Rectal smooth muscle tissue (tissue), 1 donor: Measurements from ENCODE around the gene PIK3AP1.
"Not testable (repeated sequence)": the region's sequence is repeated elsewhere in the genome, so short reads cannot be mapped to it uniquely, and the experiment has no call there.

ENCODE experiments used
- H3K27ac ChIP-seq: one replicate; pipeline ENCODE4 v1.7.0; 2013; ENCODE audit warnings: low read depth, low read length, inconsistent platforms
- H3K27me3 ChIP-seq: one replicate; pipeline ENCODE4 v1.7.0; 2013; ENCODE audit warnings: low read length; ENCODE audit not compliant: control insufficient read depth, insufficient read depth
- H3K36me3 ChIP-seq: one replicate; pipeline ENCODE4 v1.7.0; 2013; ENCODE audit warnings: low read length; ENCODE audit not compliant: control insufficient read depth, insufficient read depth
- H3K4me1 ChIP-seq: one replicate; pipeline ENCODE4 v1.7.0; 2013; ENCODE audit warnings: low read length; ENCODE audit not compliant: control insufficient read depth, insufficient read depth
- H3K4me3 ChIP-seq: one replicate; pipeline ENCODE4 v1.7.0; 2013; ENCODE audit warnings: low read length
- H3K9ac ChIP-seq: one replicate; pipeline ENCODE4 v1.7.0; 2013; ENCODE audit warnings: low read length

Gene PIK3AP1

DNA sequence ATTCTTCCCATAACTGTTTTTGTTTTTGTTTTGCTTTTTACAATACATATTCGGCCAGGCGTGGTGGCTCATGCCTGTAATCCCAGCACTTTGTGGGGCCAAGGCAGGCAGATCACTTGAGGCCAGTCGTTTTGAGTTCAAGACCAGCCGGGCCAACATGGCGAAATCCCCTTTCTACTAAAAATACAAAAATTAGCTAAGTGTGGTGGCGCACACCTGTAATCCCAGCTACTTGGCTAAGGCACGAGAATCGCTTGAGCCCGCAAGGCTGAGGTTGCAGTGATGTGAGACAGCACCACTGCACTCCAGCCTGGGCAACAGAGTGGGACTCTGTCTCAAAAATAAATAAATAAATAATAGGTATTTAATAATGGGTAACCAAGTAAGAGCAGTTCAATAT, 135.8 kb downstream of the PIK3AP1 start:
- no peaks in the 10 kb centered on the region for H3K36me3 ChIP-seq
- no peak overlapping the region for H3K4me3 ChIP-seq
- peaks cover 28% of the 10 kb centered on the region for H3K4me1 ChIP-seq
- H3K27ac ChIP-seq = no peak overlapping the region
- H3K9ac ChIP-seq = no peak overlapping the region
- no peaks in the 10 kb centered on the region for H3K27me3 ChIP-seq

- Histone ChIP-seq H3K27ac (no peak overlapping the region), H3K4me3 (no peak overlapping the region), H3K4me1 (peaks cover 28% of the 10 kb centered on the region), H3K27me3 (no peaks in the 10 kb centered on the region), H3K36me3 (no peaks in the 10 kb centered on the region), H3K9ac (no peak overlapping the region)
These were observed 136.3 kb downstream of the PIK3AP1 start for GRCh38 chr10:96584035-96584434.

- Histone ChIP-seq H3K36me3 (no peaks in the 10 kb centered on the region), H3K27ac (no peak overlapping the region), H3K4me1 (peaks cover 11% of the 10 kb centered on the region)
These were observed 141.2 kb downstream of the PIK3AP1 start for GRCh38 chr10:96579133-96579532.

DNA sequence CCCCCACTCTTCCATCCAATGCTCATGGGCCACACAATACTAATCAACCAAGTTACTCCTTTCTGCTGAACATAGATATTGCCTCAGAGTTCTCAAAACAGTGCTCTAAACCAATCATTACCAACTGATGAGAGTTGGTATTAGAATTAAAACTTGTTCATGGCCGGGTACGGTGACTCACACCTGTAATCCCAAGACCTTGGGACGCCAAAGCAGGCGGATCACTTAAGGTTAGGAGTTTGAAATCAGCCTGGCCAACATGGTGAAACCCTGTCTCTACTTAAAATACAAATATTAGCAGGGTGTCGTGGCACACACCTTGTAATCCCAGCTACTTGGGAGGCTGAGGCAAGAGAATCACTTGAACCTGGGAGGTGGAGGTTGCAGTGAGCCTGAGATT, 141.7 kb downstream of the PIK3AP1 start:
- Histone ChIP-seq H3K4me1 (peaks cover 11% of the 10 kb centered on the region), H3K4me3 (no peak overlapping the region), H3K36me3 (no peaks in the 10 kb centered on the region), H3K27me3 (no peaks in the 10 kb centered on the region), H3K9ac (no peak overlapping the region), H3K27ac (no peak overlapping the region)

More at GRCh38 chr10:96579133-96579532, 141.2 kb downstream of the PIK3AP1 start:
- Histone ChIP-seq H3K27me3 (no peaks in the 10 kb centered on the region), H3K9ac (no peak overlapping the region), H3K4me3 (no peak overlapping the region)

DNA sequence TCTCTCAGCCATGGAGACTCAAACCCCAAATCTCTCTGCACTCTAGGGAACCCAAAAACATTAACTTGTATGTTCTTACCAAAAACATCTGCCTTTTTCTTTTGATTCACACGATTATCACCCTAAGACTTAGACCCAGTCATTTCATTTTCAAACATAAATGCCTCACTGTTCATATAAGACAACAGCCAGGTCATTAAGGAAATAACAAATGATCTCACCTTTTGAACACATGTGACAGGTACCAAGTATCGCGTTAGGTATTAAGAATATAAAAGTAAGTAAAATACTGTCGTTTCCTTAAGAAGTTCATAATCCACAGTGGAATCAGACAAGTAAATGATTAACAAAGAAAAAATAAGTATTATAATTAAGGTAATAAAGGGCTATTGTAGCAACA, 142.3 kb downstream of the PIK3AP1 start:
- Histone ChIP-seq H3K4me1 (peaks cover 11% of the 10 kb centered on the region), H3K4me3 (no peak overlapping the region), H3K27me3 (no peaks in the 10 kb centered on the region), H3K9ac (no peak overlapping the region), H3K36me3 (no peaks in the 10 kb centered on the region), H3K27ac (no peak overlapping the region)

DNA sequence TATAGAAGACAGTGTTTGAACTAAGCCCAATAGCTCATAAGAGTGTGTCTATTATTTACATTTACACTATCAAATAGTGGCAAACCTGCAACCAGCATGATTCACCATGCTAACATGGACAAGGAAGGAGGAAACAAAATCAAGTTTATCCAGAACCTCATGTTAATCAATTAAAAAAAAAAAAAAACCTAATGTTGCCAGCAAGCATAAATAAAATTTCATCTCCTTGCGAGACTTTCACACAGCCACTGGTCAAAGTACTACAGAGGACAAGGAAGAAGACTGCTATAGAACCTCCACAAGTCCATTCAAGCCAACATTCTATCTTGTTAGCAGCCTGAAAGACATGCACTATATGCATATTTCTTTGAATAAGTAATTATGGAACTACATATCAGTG, 143.2 kb downstream of the PIK3AP1 start:
- Histone ChIP-seq H3K36me3 (no peaks in the 10 kb centered on the region), H3K27me3 (no peaks in the 10 kb centered on the region), H3K4me3 (no peak overlapping the region), H3K9ac (no peak overlapping the region), H3K4me1 (peaks cover 11% of the 10 kb centered on the region), H3K27ac (no peak overlapping the region)

DNA sequence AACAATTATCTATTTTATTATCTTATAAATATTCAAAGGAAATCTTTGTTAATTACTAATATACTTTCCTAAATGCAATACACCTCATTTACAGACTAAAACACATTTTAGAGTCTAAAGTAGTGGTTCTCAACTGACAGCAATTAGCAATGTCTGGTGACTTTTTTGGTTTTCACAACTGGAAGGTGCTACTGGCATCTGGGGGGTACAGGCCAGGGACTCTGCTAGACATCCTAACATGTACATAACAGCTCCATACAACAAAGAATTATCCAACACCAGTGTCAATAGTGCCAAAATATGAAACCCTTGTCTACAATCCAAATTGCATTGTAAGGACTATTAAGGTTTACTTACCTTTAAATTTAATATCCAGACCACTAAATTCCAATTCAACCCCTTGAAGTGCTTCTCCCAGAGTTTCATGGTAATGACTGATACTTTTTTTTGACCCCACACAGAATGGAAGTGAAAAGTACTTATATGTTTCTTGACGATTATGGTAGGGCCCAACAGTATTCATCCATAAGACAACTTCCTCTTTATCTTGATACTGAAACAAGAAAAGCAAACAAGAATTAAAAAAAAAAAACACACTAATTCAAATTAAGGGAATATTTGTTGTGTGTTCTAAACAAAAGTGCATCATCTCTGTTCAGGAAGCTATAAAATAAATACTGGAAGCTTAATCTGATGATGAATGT, 143.9 kb downstream of the PIK3AP1 start:
- Histone ChIP-seq H3K27me3 (no peaks in the 10 kb centered on the region), H3K9ac (no peak overlapping the region), H3K27ac (no peak overlapping the region)

GRCh38 chr10:96574564-96574963, 145.8 kb downstream of the PIK3AP1 start:
- H3K4me1 ChIP-seq, H3K4me3 ChIP-seq, H3K27ac ChIP-seq, H3K9ac ChIP-seq, H3K36me3 ChIP-seq, H3K27me3 ChIP-seq: not testable (repeated sequence)

More for the DNA sequence above, 143.9 kb downstream of the PIK3AP1 start:
- H3K4me1 ChIP-seq = peaks cover 5% of the 10 kb centered on the region
- H3K4me3 ChIP-seq = no peak overlapping the region
- no peaks in the 10 kb centered on the region for H3K36me3 ChIP-seq

DNA sequence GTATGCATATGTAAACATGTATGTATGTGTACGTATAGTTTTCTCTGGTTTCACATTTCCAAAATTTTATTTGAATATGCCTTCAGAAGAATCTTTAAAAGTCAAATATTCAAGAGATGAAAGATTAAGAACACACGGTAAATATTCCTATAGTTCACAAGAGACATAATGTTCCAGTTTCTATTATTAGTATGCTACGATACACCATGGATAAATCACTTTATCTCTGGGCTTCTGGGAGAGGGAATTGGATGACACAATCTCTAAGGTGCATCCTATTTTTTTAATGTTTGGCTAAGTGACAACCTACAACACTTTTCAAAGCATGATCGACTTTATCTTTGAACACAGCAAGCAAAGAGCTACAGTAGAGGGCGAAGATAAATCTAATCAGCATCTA, 147.3 kb downstream of the PIK3AP1 start:
- H3K27me3 ChIP-seq = no peaks in the 10 kb centered on the region
- peaks cover 6% of the 10 kb centered on the region for H3K4me1 ChIP-seq
- no peak overlapping the region for H3K4me3 ChIP-seq
- no peak overlapping the region for H3K9ac ChIP-seq
- no peak overlapping the region for H3K27ac ChIP-seq
- no peaks in the 10 kb centered on the region for H3K36me3 ChIP-seq

DNA sequence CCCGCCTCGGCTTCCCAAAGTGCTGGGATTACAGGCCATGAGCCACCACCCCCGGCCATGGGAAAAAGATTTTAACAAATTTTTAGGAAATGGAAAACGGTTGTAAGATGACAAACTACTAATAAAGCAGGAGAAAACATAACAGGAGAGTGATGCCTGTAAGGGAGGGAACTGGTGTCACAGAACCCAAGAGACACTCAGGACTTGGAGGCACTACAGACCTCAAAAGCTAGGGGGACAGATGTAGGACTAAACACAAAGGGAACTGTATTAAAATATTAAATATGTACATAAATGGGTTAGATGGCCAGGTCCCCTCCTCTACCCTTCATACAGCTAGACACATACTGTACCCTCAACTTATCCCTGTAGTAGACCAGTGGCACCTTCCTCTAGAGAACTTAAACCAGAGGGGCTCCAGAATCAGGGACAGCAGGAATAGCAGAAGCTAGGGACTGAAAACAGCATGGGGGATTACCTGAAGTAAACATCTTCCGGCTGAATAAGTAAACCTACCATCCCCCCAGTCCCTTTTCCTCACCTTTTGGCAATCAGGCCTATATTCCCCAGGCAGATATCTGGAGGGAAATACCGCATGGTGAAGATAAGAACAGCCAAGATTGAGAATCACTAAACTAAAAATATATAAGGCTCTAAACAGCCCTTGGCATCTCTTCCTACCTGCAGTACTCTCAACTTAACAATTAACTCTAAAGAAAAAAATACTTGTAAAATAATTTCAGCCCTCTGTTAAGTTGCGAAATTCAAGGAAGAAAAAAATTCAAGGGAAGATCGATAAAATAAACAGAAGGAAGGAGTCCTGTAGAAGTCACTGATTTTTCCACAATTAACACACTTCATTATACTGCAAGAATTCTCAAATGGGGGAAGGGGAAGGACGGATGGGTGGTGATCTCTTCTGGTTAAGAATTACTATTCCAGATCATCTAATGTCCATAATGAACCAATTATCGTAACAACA, 149.0 kb downstream of the PIK3AP1 start:
- no peaks in the 10 kb centered on the region for H3K27me3 ChIP-seq
- H3K4me3 ChIP-seq = no peak overlapping the region

GRCh38 chr10:96570511-96570910, 149.8 kb downstream of the PIK3AP1 start:
- Histone ChIP-seq H3K4me1 (peaks cover 6% of the 10 kb centered on the region), H3K27me3 (no peaks in the 10 kb centered on the region), H3K27ac (no peak overlapping the region), H3K36me3 (no peaks in the 10 kb centered on the region), H3K9ac (no peak overlapping the region), H3K4me3 (no peak overlapping the region)

More for the DNA sequence above, 149.0 kb downstream of the PIK3AP1 start:
- no peak overlapping the region for H3K27ac ChIP-seq
- peaks cover 6% of the 10 kb centered on the region for H3K4me1 ChIP-seq
- no peak overlapping the region for H3K9ac ChIP-seq
- H3K36me3 ChIP-seq = no peaks in the 10 kb centered on the region

GRCh38 chr10:96568402-96568801, 151.9 kb downstream of the PIK3AP1 start:
- Histone ChIP-seq H3K27ac (no peak overlapping the region), H3K4me1 (peaks cover 6% of the 10 kb centered on the region), H3K4me3 (no peak overlapping the region), H3K9ac (no peak overlapping the region), H3K36me3 (no peaks in the 10 kb centered on the region), H3K27me3 (no peaks in the 10 kb centered on the region)
